H1 (cell line): ENCODE measurements around the gene SYTL2. TPM values are rescaled to one million over a fixed set of nuclear protein-coding genes. Genes with fewer than 3 reads are reported as not detected.

ENCODE experiments used
- BCL11A ChIP-seq, 2 experiments: IDR thresholded peaks; one replicate each; pipeline ENCODE4 v1.6.1; 2011; ENCODE audit warnings: low read depth in 2 of 2, low read length in 2 of 2, mild to moderate bottlenecking in 2 of 2
- CBX8 ChIP-seq: fragments of 300-800, 300-1000 bp; sonication (generic); IDR thresholded peaks from 2 replicates; pipeline ENCODE4 v1.7.1; 2016; ENCODE audit warnings: low read depth, low read length, borderline replicate concordance
- MAFK ChIP-seq: IDR thresholded peaks from 2 replicates; pipeline ENCODE4 v1.6.1; 2012; ENCODE audit warnings: low read depth, mild to moderate bottlenecking, improper control_type of control experiment, low read length
- TAF7 ChIP-seq: optimal IDR thresholded peaks from 2 replicates; pipeline ENCODE3; 2011; ENCODE audit warnings: low read depth, mild to moderate bottlenecking, inconsistent platforms, low read length, moderate library complexity, borderline replicate concordance
- YY1 ChIP-seq: IDR thresholded peaks from 2 replicates; pipeline ENCODE4 v1.6.1; 2011; ENCODE audit warnings: low read depth, mild to moderate bottlenecking, low read length
- polyA plus RNA-seq, 7 experiments: library from polyadenylated mRNA; depleted of rRNA in 3 of 7; stranded (reverse) in 5 of 7; unstranded in 2 of 7; fragments of >200 nt in 5 of 7; fragments of 200-250 nt in 2 of 7; gene quantifications; 1 replicate in 5 of 7; 2 replicates in 1 of 7; 4 replicates in 1 of 7; pipeline versions ENCODE4 v1.2.1 to v1.2.3, GENCODE V29; 2011 to 2013; ENCODE audit warnings: missing spikeins in 2 of 7, mixed read lengths in 2 of 7
- total RNA-seq: library from RNA; stranded (reverse); fragmentation: NEBNext Ultra II Directional; extraction: Animal tissue kit (Norgen Biotek cat#: 25700); gene quantifications from 2 replicates; pipeline ENCODE4 v1.2.1, GENCODE V29; 2021

SYTL2 gene
- total and polyA plus RNA-seq, 2 of the 8 experiments (the other 6 are each of a cell fraction or from before 2014, with no cell fraction given): 1.3 to 9.1 TPM

DNA sequence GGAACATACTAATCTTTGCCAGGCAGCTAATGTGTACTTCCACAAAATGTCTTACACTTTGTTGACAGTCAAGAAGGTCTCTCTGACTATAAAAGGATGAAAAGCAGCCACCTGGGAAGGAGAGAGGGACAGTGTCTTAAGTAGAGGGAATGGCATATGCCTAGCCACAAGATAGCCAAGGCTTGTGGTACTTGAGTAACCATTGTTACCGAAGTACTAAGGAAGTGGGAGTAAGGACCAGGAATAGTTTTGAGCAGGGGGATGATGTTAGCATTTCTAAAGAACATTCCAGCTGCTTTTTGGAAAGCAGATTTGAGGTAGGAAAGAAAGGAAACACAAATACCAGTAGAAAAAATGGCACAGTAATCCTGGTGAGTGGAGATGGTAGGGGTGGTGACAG lies 159.8 kb downstream of the SYTL2 start (continued):
- TF ChIP-seq MAFK (no peak), BCL11A (IDR thresholded peaks at IDR 0.05; ENCODE audit: low read depth in 2 of 2, low read length in 2 of 2) (no peak), CBX8 (no peak), YY1 (no peak), TAF7 (no peak)
